Parathyroid adenoma (tissue), 2 donors: ENCODE measurements around the gene NDUFB3.
A peak's percentile ranks its signal among the peaks of the same experiment; 100 is the strongest.

Experiments
- H2AFZ ChIP-seq: fragments of 300-600 bp; sonication (generic); one replicate; pipeline ENCODE4 v1.7.0; 2017; ENCODE audit warnings: antibody characterized with exemption, mild to moderate bottlenecking
- H3K27ac ChIP-seq: fragments of 300-600 bp; sonication (generic); one replicate; pipeline ENCODE4 v1.7.0; 2017
- H3K27me3 ChIP-seq: fragments of 300-600 bp; sonication (generic); one replicate; pipeline ENCODE4 v1.7.0; 2017; ENCODE audit warnings: low read length; ENCODE audit not compliant: control insufficient read depth, insufficient read depth
- H3K36me3 ChIP-seq: fragments of 300-600 bp; sonication (generic); one replicate; pipeline ENCODE4 v1.7.0; 2017; ENCODE audit warnings: low read length; ENCODE audit not compliant: control insufficient read depth, insufficient read depth
- H3K4me1 ChIP-seq: fragments of 300-600 bp; sonication (generic); one replicate; pipeline ENCODE4 v1.7.0; 2017; ENCODE audit warnings: control low read depth
- H3K4me2 ChIP-seq: fragments of 300-600 bp; sonication (generic); one replicate; pipeline ENCODE4 v1.7.0; 2017; ENCODE audit warnings: low read length
- H3K4me3 ChIP-seq: fragments of 300-600 bp; sonication (generic); one replicate; pipeline ENCODE4 v1.7.0; 2017; ENCODE audit warnings: low read depth, low read length
- H3K79me2 ChIP-seq: fragments of 300-600 bp; sonication (generic); one replicate; pipeline ENCODE4 v1.7.0; 2017; ENCODE audit warnings: control low read depth
- H3K9ac ChIP-seq: fragments of 300-600 bp; sonication (generic); one replicate; pipeline ENCODE4 v1.7.0; 2017; ENCODE audit warnings: mild to moderate bottlenecking
- H3K9me3 ChIP-seq: fragments of 300-600 bp; sonication (generic); one replicate; pipeline ENCODE4 v1.7.0; 2017; ENCODE audit warnings: low read length; ENCODE audit not compliant: control insufficient read depth
- CTCF ChIP-seq: fragments of 300-600 bp; sonication (generic); IDR thresholded peaks from one replicate; pipeline ENCODE4 v1.7.0; 2017; ENCODE audit warnings: antibody characterized with exemption, mild to moderate bottlenecking
- donor health status: primary hyperparathyroidism.

NDUFB3 gene

DNA sequence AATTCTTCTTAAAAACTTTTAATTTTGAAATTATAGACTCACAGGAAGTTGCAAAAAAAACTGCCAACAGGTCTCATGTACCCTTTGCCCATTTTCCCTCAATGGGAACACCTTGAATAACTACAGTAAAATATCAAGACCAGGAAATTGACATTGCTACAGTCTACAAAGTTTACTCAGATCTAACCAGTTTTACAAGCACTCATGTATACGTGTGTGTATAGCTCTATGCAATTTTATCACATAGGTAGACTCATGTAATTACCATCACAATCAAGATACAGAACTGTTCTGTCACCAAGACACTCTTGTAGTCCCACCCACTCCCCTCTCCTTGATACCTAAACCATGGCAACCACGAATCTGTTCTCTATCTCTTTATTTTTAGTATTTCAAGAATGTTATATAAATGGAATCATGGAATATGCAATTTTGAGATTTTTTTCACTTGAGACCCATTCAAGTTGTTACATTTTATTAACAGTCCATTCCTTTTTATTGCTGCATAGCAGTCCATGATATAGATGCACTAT, 6.9 kb upstream of the NDUFB3 start:
- Histone ChIP-seq H3K27ac (no peak overlapping the region), H3K79me2 (peaks cover 51% of the 10 kb centered on the region), H3K4me3 (no peak overlapping the region), H3K27me3 (no peaks in the 10 kb centered on the region), H3K4me2 (no peak overlapping the region), H3K4me1 (no peaks in the 10 kb centered on the region), H3K9ac (no peak overlapping the region), H3K9me3 (no peaks in the 10 kb centered on the region), H2AFZ (no peak overlapping the region), H3K36me3 (no peaks in the 10 kb centered on the region)
- TF ChIP-seq CTCF: no peak

- H3K4me2 ChIP-seq: peak overlapping the region; percentile 98
- H2AFZ ChIP-seq: peak overlapping the region; percentile 98
- H3K9me3 ChIP-seq: no peaks in the 10 kb centered on the region
- no peaks in the 10 kb centered on the region for H3K27me3 ChIP-seq
- no peaks in the 10 kb centered on the region for H3K4me1 ChIP-seq
- H3K27ac ChIP-seq: peak overlapping the region; percentile 95
- no peak for TF ChIP-seq CTCF
- H3K79me2 ChIP-seq: peaks cover 42% of the 10 kb centered on the region
- H3K9ac ChIP-seq: peak overlapping the region; percentile 54
- H3K4me3 ChIP-seq: peak overlapping the region; percentile 100
- no peaks in the 10 kb centered on the region for H3K36me3 ChIP-seq
Measured at GRCh38 chr2:201070948-201071478, 788 bp upstream of the NDUFB3 start.

- Histone ChIP-seq H3K27me3 (no peaks in the 10 kb centered on the region), H3K79me2 (peaks cover 36% of the 10 kb centered on the region), H3K4me1 (no peaks in the 10 kb centered on the region), H3K4me2 (peak overlapping the region; percentile 98), H3K36me3 (no peaks in the 10 kb centered on the region), H3K27ac (peak overlapping the region; percentile 95), H3K4me3 (peak overlapping the region; percentile 100), H2AFZ (peak overlapping the region; percentile 98), H3K9ac (peak overlapping the region; percentile 54), H3K9me3 (no peaks in the 10 kb centered on the region)
- no peak for TF ChIP-seq CTCF
Measured at GRCh38 chr2:201072201-201072530, 365 bp downstream of the NDUFB3 start.

DNA sequence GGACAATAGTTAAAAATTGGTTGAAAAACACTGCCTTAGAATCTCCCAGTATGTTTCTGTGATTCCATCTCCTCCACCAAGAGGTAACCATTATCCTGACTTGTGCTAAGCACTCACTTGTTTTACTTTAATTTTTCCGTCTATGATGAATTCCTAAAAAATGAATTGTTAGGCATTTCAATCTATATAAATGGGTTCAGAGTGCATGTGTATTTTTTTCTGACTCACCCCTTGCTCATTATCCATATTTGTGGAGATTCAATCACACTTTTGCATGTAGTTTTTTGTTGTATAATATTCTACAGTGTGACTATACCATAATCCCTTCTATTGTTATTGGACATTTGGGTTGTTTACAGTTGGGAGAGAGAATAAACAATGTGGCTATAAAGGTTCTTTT, 1.3 kb downstream of the NDUFB3 start:
- Histone ChIP-seq H3K27me3 (no peaks in the 10 kb centered on the region), H3K27ac (no peak overlapping the region), H3K9ac (no peak overlapping the region), H3K36me3 (no peaks in the 10 kb centered on the region), H3K9me3 (no peaks in the 10 kb centered on the region), H3K79me2 (peaks cover 32% of the 10 kb centered on the region), H3K4me2 (no peak overlapping the region), H3K4me1 (no peaks in the 10 kb centered on the region), H2AFZ (no peak overlapping the region), H3K4me3 (no peak overlapping the region)
- no peak for TF ChIP-seq CTCF

DNA sequence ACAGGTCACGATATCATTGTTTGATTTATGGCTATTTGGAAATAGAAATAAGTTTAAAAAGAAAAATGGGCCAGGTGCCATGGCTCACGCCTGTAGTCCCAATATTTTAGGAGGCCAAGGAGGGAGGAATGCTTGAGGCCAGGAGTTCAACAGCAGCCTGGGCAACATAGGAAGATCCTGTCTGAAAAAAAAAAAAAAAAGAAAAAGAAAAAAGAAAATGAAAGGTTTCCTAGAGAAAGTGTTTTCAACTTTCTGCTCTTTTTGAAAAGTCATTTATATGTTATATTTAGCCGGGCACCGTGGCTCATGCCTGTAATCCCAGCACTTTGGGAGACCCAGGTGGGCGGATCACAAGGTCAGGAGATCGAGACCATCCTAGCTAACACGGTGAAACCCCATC, 3.2 kb downstream of the NDUFB3 start:
- TF ChIP-seq CTCF: no peak
- no peak overlapping the region for H3K4me3 ChIP-seq
- H3K36me3 ChIP-seq: no peaks in the 10 kb centered on the region
- no peaks in the 10 kb centered on the region for H3K4me1 ChIP-seq
- H3K79me2 ChIP-seq: peaks cover 24% of the 10 kb centered on the region
- H3K27me3 ChIP-seq: no peaks in the 10 kb centered on the region
- H3K27ac ChIP-seq: no peak overlapping the region
- H3K4me2 ChIP-seq: no peak overlapping the region
- no peak overlapping the region for H2AFZ ChIP-seq
- no peaks in the 10 kb centered on the region for H3K9me3 ChIP-seq
- no peak overlapping the region for H3K9ac ChIP-seq
